Endothelial cell of umbilical vein (primary cell): ENCODE results near the gene SHCBP1. TPM values are rescaled to one million over a fixed set of nuclear protein-coding genes. Genes with fewer than 3 reads are reported as not detected.

Source experiments
- BruUV-seq: library from RNA; stranded (reverse); fragments of 400-500 nt; replicated peaks from 2 replicates; lab custom pipeline; 2021; lab: Mats Ljungman, UMichigan
- CTCF ChIA-PET: fragments of 300-600, 350-600 bp; sonication (Branson Sonifier 250); formaldehyde crosslinking; loops from one replicate; lab custom pipeline; 2021; ENCODE audit warnings: antibody characterized with exemption, inconsistent platforms; lab: Charles Lee
- POLR2A ChIA-PET: fragments of 300-600, 350-600 bp; sonication (Branson Sonifier 250); formaldehyde crosslinking; loops from one replicate; lab custom pipeline; 2021; ENCODE audit warnings: antibody characterized with exemption, inconsistent platforms; lab: Charles Lee
- DNase-seq: peaks from one replicate; pipeline ENCODE4 v3.0.0-alpha.2; 2011; ENCODE audit warnings: low read depth, low spot score
- FAIRE-seq: peaks from 2 replicates; lab custom pipeline; 2011; peaks lifted over from hg19 to GRCh38; lab: Jason Lieb, UNC
- H2AFZ ChIP-seq: 2 replicates; pipeline ENCODE4 v1.6.0; 2012; ENCODE audit warnings: low read depth, low read length, control low read depth, inconsistent platforms
- H3K27ac ChIP-seq: 2 replicates; pipeline ENCODE4 v1.5.1; 2011; ENCODE audit warnings: low read depth, mild to moderate bottlenecking, control low read depth, low read length, moderate library complexity; ENCODE audit not compliant: insufficient read depth
- H3K27me3 ChIP-seq, 2 experiments: 2 replicates each; pipeline versions ENCODE4 v1.6.0 to v1.6.1; 2011; ENCODE audit warnings: low read length in 2 of 2, mixed read lengths in 1 of 2; ENCODE audit not compliant: control insufficient read depth in 2 of 2, insufficient read depth in 2 of 2
- H3K36me3 ChIP-seq, 2 experiments: 2 replicates in 1 of 2; 3 replicates in 1 of 2; pipeline ENCODE4 v1.5.1; 2011; ENCODE audit warnings: low read length in 2 of 2, mild to moderate bottlenecking in 1 of 2, moderate library complexity in 1 of 2; ENCODE audit not compliant: control insufficient read depth in 2 of 2, insufficient read depth in 2 of 2; ENCODE audit errors: extremely low read depth in 1 of 2
- H3K4me1 ChIP-seq: 3 replicates; pipeline ENCODE4 v1.5.1; 2011; ENCODE audit warnings: mild to moderate bottlenecking, low read length; ENCODE audit not compliant: control insufficient read depth, insufficient read depth; ENCODE audit errors: extremely low read depth
- H3K4me2 ChIP-seq: 2 replicates; pipeline ENCODE4 v1.6.1; 2011; ENCODE audit warnings: low read length, control low read depth, mixed read lengths; ENCODE audit not compliant: insufficient read depth
- H3K4me3 ChIP-seq, 3 experiments: fragments of 200-600 bp in 1 of 3; sonication (generic), shearing (Covaris generic) in 1 of 3; replicated peaks in 1 of 3; 2 replicates each; pipeline ENCODE4 v1.5.1; 2011 to 2016; ENCODE audit warnings: control low read depth in 3 of 3, low read length in 3 of 3, mild to moderate bottlenecking in 2 of 3, inconsistent platforms in 1 of 3, low read depth in 1 of 3, moderate library complexity in 1 of 3; ENCODE audit not compliant: insufficient read depth in 1 of 3
- H3K79me2 ChIP-seq: 2 replicates; pipeline ENCODE4 v1.6.0; 2012; ENCODE audit warnings: low read length, inconsistent platforms; ENCODE audit not compliant: control insufficient read depth, insufficient read depth
- H3K9ac ChIP-seq: replicated peaks from 2 replicates; pipeline ENCODE3; 2011; ENCODE audit warnings: low read length, control low read depth; ENCODE audit not compliant: insufficient read depth; ENCODE audit errors: extremely low read depth
- H3K9me1 ChIP-seq: replicated peaks from 3 replicates; pipeline ENCODE4 v1.6.0; 2011; ENCODE audit warnings: mild to moderate bottlenecking, low read length; ENCODE audit not compliant: control insufficient read depth, insufficient read depth; ENCODE audit errors: extremely low read depth
- H3K9me3 ChIP-seq: replicated peaks from 2 replicates; pipeline ENCODE4 v1.5.1; 2012; ENCODE audit warnings: low read length, inconsistent platforms; ENCODE audit not compliant: control insufficient read depth, insufficient read depth
- H4K20me1 ChIP-seq: replicated peaks from 2 replicates; pipeline ENCODE3; 2011; ENCODE audit warnings: mild to moderate bottlenecking, low read length; ENCODE audit not compliant: control insufficient read depth, insufficient read depth; ENCODE audit errors: extremely low read depth
- CTCF ChIP-seq, 2 donors: IDR thresholded peaks; 1 replicate in 1 of 2; 2 replicates in 1 of 2; pipeline ENCODE4 v1.5.1; 2011; ENCODE audit warnings: low read length in 2 of 2, mild to moderate bottlenecking in 2 of 2, moderate library complexity in 2 of 2, control low read depth in 1 of 2, inconsistent platforms in 1 of 2, low read depth in 1 of 2; ENCODE audit not compliant: insufficient read depth in 1 of 2; ENCODE audit errors: extremely low read depth in 1 of 2
- EZH2 ChIP-seq: IDR thresholded peaks from 2 replicates; pipeline ENCODE4 v1.6.1; 2012; ENCODE audit warnings: borderline replicate concordance, low read depth, mild to moderate bottlenecking, moderate library complexity, low read length, inconsistent platforms; ENCODE audit not compliant: severe bottlenecking
- JUN ChIP-seq: IDR thresholded peaks from 2 replicates; pipeline ENCODE4 v1.6.1; 2011; ENCODE audit warnings: borderline replicate concordance, low read depth; ENCODE audit not compliant: insufficient read length, insufficient read depth
- MYC ChIP-seq: IDR thresholded peaks from one replicate; pipeline ENCODE4 v1.6.1; 2011; ENCODE audit warnings: mild to moderate bottlenecking, low read depth, low read length
- POLR2AphosphoS5 ChIP-seq: IDR thresholded peaks from 2 replicates; pipeline ENCODE4 v1.6.1; 2012; ENCODE audit warnings: low read depth, mild to moderate bottlenecking, control low read depth, low read length, moderate library complexity; ENCODE audit not compliant: insufficient read depth
- dilution Hi-C: fragments of 300-500 bp; cut with MboI; formaldehyde crosslinking; loops from one replicate; pipeline ENCODE4 v1.15.0; 2019; ENCODE audit warnings: low sequenced_read_pairs; ENCODE audit not compliant: extremely low pct_ligation_motif_present
- intact Hi-C: fragments of 100-400 bp; cut with micrococcal nuclease; formaldehyde crosslinking; loops from one replicate; pipeline ENCODE4 v1.10.0; 2022
- polyA plus RNA-seq, 4 experiments: library from polyadenylated mRNA; depleted of rRNA in 3 of 4; stranded (reverse) in 3 of 4; unstranded in 1 of 4; fragments of >200 nt; gene quantifications; 2 replicates each; pipeline versions ENCODE4 v1.2.1 to v1.2.3, GENCODE V29; 2011 to 2012; ENCODE audit warnings: missing spikeins in 1 of 4
- total RNA-seq: library from RNA; stranded (reverse); gene quantifications from 2 replicates; pipeline ENCODE4 v1.2.3, GENCODE V29; 2021

The SHCBP1 gene
- total and polyA plus RNA-seq, 2 donors (not counting 3 experiments of a cell fraction or from before 2014, with no cell fraction given) = 13.9 to 44.9 TPM

- FAIRE-seq = no peak
Observed at GRCh38 chr16:46577988-46578579, 43.1 kb downstream of the SHCBP1 start.

More at GRCh38 chr16:46577988-46578579, 43.1 kb downstream of the SHCBP1 start:
- Histone ChIP-seq H3K27ac (no peak overlapping the region), H2AFZ (no peak overlapping the region), H3K4me3 (no peak overlapping the region), H3K9me1 (no peaks in the 10 kb centered on the region), H3K4me1 (no peaks in the 10 kb centered on the region), H3K9me3 (no peaks in the 10 kb centered on the region), H3K79me2 (no peaks in the 10 kb centered on the region), H4K20me1 (no peaks in the 10 kb centered on the region), H3K36me3 (peaks cover 0 to 9% of the 10 kb centered on the region in 2 experiments), H3K27me3 (no peaks in the 10 kb centered on the region), H3K4me2 (no peak overlapping the region), H3K9ac (no peak overlapping the region)
- CTCF ChIA-PET = interaction anchor here (0.9 to 2.2 kb wide), 2 partner anchors 23 to 24 kb away, joined by 3 to 13 read pairs; no protein-coding TSS in a partner anchor
- TF ChIP-seq JUN (no peak), MYC (no peak), EZH2 (no peak), POLR2AphosphoS5 (no peak), CTCF (IDR thresholded peaks at IDR 0.05; ENCODE audit: extremely low read depth in 1 of 2, insufficient read depth in 1 of 2, low read depth in 1 of 2, low read length in 2 of 2) (no peak)
- intact Hi-C loops = no loop called here
- POLR2A ChIA-PET = no interaction called here
- DNase-seq = no peak
- dilution Hi-C loops = no loop called here
- no TSS peak for BruUV-seq
